Calu3 (cell line): Measurements from ENCODE around the gene PRSS23. TPM values are rescaled to one million over a fixed set of nuclear protein-coding genes. Genes with fewer than 3 reads are reported as not detected.

Source experiments
- BruUV-seq: library from RNA; stranded (reverse); fragments of 400-500 nt; replicated peaks from 2 replicates; lab custom pipeline; 2021; lab: Mats Ljungman, UMichigan
- CTCF ChIA-PET: fragments of 300-600 bp; sonication (Branson Sonifier 250); formaldehyde crosslinking; loops from one replicate; lab custom pipeline; 2022; ENCODE audit warnings: antibody characterized with exemption; lab: Charles Lee
- DNase-seq: peaks from one replicate; pipeline ENCODE4 v3.0.0; 2022
- H3K27ac Mint-ChIP-seq: one replicate; pipeline ENCODE4 v1.8.0; 2022; ENCODE audit warnings: mixed read lengths; ENCODE audit not compliant: unreplicated experiment
- H3K27me3 Mint-ChIP-seq: one replicate; pipeline ENCODE4 v1.8.0; 2022; ENCODE audit warnings: mixed read lengths; ENCODE audit not compliant: unreplicated experiment
- H3K36me3 Mint-ChIP-seq: one replicate; pipeline ENCODE4 v1.8.0; 2022; ENCODE audit warnings: mild to moderate bottlenecking, moderate library complexity, mixed read lengths; ENCODE audit not compliant: insufficient read depth, unreplicated experiment
- H3K4me1 Mint-ChIP-seq: one replicate; pipeline ENCODE4 v1.8.0; 2022; ENCODE audit warnings: mild to moderate bottlenecking, low read depth, mixed read lengths; ENCODE audit not compliant: unreplicated experiment
- H3K4me3 Mint-ChIP-seq: one replicate; pipeline ENCODE4 v1.8.0; 2022; ENCODE audit warnings: mild to moderate bottlenecking, low read depth, moderate library complexity, mixed read lengths; ENCODE audit not compliant: unreplicated experiment
- H3K9me3 Mint-ChIP-seq: one replicate; pipeline ENCODE4 v1.8.0; 2022; ENCODE audit warnings: low read depth, mixed read lengths; ENCODE audit not compliant: unreplicated experiment
- CTCF ChIP-seq: fragments of 200-600 bp; IDR thresholded peaks from one replicate; pipeline ENCODE4 v1.8.0; 2022; ENCODE audit warnings: antibody characterized with exemption; ENCODE audit not compliant: unreplicated experiment
- intact Hi-C: fragments of 100-400 bp; cut with micrococcal nuclease; formaldehyde crosslinking; loops from one replicate; pipeline ENCODE4 v1.10.0; 2022; ENCODE audit not compliant: unreplicated experiment
- total RNA-seq: library from RNA; stranded (reverse); gene quantifications from 2 replicates; pipeline ENCODE4 v1.2.3, GENCODE V29; 2022

Gene PRSS23
- total RNA-seq, 1 experiment from 2014 or later: 13.9 TPM

GRCh38 chr11:86805873-86806310, 5.5 kb downstream of the PRSS23 start:
- Mint-ChIP-seq H3K27me3 (no peaks in the 10 kb centered on the region), H3K4me3 (no peak overlapping the region), H3K9me3 (no peaks in the 10 kb centered on the region), H3K27ac (no peak overlapping the region), H3K4me1 (peaks cover 10% of the 10 kb centered on the region), H3K36me3 (peaks cover 3% of the 10 kb centered on the region)
- CTCF ChIA-PET: interaction anchor here (0.6 kb wide), 1 partner anchor 89 kb away, joined by 3 read pairs; no protein-coding TSS in a partner anchor
- BruUV-seq: no TSS peak
- TF ChIP-seq CTCF: no peak
- intact Hi-C loops: no loop called here
- no peak for DNase-seq

- H3K27me3 Mint-ChIP-seq: no peaks in the 10 kb centered on the region
- H3K27ac Mint-ChIP-seq: no peak overlapping the region
- H3K4me1 Mint-ChIP-seq: peaks cover 21% of the 10 kb centered on the region
These were observed 6.6 kb downstream of the PRSS23 start for GRCh38 chr11:86806903-86807302.

GRCh38 chr11:86807360-86807759, 7.0 kb downstream of the PRSS23 start:
- TF ChIP-seq CTCF: no peak
- H3K9me3 Mint-ChIP-seq: no peaks in the 10 kb centered on the region
- H3K36me3 Mint-ChIP-seq: no peaks in the 10 kb centered on the region
- no peak for DNase-seq
- H3K4me3 Mint-ChIP-seq: no peak overlapping the region
- H3K27ac Mint-ChIP-seq: no peak overlapping the region
- no peaks in the 10 kb centered on the region for H3K27me3 Mint-ChIP-seq
- CTCF ChIA-PET: no interaction called here
- peaks cover 24% of the 10 kb centered on the region for H3K4me1 Mint-ChIP-seq
- no TSS peak for BruUV-seq
- intact Hi-C loops: no loop called here

More at GRCh38 chr11:86806903-86807302, 6.6 kb downstream of the PRSS23 start:
- intact Hi-C loops: no loop called here
- no peak overlapping the region for H3K4me3 Mint-ChIP-seq
- DNase-seq: no peak
- CTCF ChIA-PET: no interaction called here
- BruUV-seq: no TSS peak
- no peaks in the 10 kb centered on the region for H3K9me3 Mint-ChIP-seq
- no peaks in the 10 kb centered on the region for H3K36me3 Mint-ChIP-seq
- TF ChIP-seq CTCF: no peak

GRCh38 chr11:86809561-86809960, 9.2 kb downstream of the PRSS23 start:
- Mint-ChIP-seq H3K36me3 (no peaks in the 10 kb centered on the region), H3K4me1 (peaks cover 40% of the 10 kb centered on the region), H3K27ac (no peak overlapping the region), H3K4me3 (no peak overlapping the region), H3K9me3 (no peaks in the 10 kb centered on the region), H3K27me3 (no peaks in the 10 kb centered on the region)
- CTCF ChIA-PET: no interaction called here
- DNase-seq: no peak
- no peak for TF ChIP-seq CTCF
- intact Hi-C loops: no loop called here
- BruUV-seq: no TSS peak
